Activated T-cell treated with anti-CD3 and anti-CD28 coated beads, Interleukin-2, amount 50 U/mL, for 48 hours (primary cell): ENCODE data around the gene EIF6.

Source experiments
- DNase-seq, 2 experiments: peaks; one replicate each; pipeline ENCODE4 v3.0.0-alpha.2; 2020

Gene EIF6

DNA sequence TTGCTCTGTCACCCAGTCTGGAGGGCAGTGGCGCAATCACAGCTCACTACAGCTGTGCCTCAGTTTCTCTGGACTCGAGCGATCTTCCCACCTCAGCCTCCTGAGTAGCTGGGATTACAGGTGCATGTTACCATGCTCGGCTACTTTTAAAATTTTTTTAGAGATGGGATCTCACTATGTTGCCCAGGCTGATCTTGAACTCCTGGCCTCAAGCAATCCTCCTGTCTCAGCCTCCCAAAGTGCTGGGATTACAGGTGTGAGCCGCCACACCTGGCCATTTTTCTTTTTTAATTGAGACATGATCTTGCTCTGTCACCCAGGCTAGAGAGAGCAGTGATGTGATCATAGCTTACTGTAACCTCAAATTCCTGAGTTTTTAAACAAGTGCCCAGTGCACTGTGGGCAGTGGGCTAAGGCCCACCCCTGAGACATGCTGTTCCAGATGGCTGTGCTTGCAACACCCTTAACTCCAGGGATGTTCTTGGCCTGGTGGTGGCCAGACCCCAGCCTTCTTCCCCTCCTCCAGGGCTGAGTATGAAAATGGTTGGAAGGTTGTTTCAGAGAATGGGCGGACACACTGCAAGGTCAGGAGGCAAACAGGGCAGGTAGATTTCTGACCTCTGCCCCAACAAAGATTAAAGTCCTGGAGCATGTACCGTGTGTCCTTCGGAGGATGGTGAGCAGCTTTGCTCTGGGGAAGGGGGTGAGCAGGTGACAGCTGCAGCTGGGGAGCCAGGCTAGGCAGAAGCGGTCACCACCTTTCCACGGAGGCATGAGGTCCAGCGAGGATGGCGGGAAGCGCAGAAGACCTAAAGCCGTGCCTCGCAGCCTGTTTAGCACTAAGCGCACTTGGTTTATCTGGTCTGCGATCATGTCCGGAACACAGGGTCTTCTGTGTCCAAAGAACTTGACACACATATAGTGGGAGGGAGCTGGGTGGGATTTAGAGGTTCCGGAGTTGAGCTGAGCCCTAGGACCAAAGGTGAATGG is 9.0 kb upstream of the EIF6 start:
- DNase-seq: no peak

DNA sequence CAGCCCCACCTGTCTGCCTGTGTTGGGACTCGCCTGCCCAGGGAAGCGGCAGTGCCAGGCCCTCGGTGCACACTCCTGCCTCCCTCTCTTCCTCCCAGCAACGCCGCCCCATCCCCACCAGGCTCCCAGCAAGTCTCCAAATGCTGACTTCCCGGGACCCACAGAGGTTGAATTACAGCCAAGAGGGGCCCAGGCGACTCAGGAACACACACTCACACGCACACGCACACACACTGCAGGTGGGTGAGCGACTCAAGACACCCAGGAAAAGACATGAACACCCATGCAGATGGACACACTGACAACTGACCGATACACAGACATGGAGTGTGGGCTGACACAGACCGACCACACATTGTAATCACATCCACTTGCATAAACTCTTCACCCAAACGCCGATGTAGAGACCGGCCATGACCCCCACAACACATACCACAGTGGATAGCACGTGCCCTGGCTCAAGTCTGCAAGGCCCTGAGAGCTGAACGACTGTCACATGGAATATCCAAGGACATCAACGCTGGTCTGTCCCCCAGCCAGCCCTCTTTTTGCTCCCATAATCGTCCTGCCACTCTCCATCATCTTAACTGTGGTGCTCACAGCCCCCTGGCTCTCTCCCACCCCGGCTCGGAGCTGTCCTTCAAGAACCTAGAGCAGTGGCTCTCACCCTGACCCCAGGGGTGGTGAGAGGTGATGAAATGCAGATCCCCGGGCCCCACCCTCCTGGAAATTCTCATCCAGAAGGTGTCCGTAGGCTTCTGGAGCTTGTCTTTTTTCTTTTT is 8.1 kb upstream of the EIF6 start:
- no peak for DNase-seq

DNA sequence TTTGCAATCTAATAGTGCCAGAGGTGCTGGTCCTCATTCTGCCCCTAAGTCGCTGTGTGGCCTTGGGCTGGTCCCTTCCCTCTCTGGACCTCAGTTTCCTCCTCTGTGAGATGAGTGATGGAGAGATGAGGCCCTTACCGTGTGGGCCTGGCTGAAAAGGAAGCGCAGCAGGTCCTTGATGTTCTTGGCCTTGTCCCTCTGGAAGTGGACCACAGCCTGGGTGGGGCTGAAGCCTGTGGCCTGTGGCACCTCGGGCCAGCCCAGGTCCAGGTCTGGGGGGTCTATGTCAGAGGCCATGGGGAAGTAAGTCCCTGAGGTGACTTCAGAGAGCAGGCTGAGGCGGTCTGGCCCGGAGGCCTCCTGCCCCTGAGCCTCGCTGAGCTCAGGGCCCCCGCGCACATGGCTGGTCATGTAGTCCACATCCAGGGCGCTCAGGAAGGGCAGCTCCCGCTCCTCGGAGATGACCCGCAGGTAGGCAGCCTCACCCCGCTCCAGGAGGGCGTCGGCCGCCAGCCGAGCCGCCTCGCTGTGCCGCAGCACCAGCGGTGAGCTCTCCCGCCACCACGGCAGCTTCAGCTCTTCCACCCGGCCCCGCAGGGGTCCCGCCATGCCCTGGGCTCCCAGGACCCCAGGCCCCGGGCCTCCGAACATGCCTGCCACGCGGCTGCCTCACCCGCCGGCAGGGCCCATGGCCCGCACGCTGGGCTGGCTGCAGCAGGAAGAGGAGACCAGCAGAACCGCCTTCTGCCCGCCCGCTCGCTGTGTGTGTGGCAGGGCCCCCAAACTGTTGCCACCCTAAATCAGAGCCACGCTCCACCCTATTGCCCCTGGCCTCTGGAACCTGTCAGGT is 7.3 kb upstream of the EIF6 start, which contains the start of gene FAM83C:
Gene FAM83C (minus strand): TSS at position 772 of the 850 bp plus-strand sequence. CDS start 121 bp downstream, at position 651.
- DNase-seq: no peak

DNA sequence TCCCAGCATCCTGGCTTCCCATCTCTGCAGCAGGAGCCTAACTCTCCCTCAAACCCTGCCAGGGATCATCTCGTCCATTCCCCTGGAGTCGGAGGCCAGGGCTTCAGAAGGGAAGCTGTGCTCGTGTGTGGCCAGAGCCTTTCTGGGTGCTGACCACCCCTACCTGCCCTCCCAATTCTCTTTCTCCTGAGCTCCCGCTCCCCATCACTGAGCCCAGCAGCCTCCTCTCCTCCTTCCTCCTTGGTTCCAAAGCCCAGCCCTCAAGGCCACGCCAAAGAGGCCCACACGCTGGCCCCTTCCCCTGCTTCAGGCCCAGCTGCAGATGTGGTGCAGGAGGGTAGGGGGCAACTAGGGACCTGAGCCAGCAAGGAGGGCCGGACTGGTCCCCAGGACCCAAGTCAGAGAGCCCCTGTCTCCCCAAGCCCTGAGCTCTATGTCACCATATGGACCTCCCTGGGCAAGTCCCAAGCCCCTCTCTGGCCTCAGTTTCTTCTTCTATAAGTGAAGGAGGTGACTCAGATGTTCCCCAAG is 6.4 kb upstream of the EIF6 start:
- DNase-seq: no peak

DNA sequence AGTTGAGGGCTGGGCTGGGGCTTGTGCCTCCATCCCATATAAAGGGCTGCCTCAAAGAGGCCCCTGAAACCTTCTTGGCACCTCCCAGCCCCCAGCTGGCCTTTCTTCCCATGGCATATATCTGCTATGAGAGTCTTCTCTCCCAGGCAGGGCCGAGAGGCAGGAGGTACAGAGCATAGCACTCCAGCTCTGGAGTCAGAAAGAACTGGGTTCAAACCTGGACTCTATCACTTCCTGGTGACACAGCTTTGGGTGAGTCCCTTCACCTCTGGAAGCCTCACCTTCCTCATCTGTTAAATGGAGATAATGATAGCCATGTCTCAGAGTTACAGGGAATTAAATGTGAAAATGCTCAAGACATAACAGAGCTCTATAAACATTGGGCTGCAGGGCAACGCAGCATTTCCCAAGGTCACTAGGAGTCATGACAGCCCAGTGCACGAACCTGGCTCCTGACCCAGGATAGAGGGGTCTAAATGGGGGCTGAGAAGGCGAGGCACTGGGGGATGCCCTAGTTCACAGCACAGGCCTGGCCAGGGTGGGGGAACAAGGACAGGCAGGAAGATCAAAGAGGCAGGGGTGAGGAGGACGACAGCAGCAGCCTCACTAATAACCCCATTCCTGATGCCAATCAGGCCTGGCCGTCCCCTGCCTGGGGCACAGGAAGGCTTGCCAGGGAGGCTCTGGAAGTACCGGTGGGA is 5.8 kb upstream of the EIF6 start:
- DNase-seq: no peak

DNA sequence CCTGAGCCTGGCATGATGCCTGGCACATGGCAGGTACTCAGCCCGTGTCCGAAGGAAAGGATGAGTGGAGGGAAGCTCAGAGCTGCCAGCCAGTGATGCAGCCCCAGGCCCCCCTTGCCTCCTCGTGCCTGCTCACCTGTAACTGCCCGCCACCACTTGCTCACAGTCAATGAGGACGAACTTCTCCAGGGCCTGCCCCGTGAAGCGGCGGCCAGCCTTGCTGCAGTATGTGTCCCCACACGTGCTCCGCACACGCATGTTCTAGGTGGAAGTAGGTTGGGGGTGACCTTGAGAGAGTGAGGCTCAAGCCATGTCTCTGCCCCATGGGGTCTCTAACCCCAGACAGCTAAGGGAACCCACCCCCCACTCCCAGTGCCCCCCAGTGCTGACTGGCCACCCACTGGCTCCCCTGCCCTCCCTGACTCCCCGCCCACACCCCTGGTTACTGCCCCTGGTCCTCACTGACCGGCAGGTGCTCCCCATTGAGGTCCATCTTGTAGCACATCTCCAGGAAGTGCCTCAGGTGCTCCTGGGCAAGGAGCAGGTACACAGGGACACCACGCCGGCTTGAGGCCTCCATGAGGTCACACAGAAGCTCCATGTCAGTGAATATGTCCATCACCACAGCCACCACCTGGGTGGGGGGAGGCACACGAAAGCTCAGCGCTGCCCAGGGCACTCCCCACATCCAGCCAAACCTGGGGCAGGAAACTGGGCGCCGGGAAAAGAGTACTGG is 3.9 kb upstream of the EIF6 start:
- DNase-seq: no peak

DNA sequence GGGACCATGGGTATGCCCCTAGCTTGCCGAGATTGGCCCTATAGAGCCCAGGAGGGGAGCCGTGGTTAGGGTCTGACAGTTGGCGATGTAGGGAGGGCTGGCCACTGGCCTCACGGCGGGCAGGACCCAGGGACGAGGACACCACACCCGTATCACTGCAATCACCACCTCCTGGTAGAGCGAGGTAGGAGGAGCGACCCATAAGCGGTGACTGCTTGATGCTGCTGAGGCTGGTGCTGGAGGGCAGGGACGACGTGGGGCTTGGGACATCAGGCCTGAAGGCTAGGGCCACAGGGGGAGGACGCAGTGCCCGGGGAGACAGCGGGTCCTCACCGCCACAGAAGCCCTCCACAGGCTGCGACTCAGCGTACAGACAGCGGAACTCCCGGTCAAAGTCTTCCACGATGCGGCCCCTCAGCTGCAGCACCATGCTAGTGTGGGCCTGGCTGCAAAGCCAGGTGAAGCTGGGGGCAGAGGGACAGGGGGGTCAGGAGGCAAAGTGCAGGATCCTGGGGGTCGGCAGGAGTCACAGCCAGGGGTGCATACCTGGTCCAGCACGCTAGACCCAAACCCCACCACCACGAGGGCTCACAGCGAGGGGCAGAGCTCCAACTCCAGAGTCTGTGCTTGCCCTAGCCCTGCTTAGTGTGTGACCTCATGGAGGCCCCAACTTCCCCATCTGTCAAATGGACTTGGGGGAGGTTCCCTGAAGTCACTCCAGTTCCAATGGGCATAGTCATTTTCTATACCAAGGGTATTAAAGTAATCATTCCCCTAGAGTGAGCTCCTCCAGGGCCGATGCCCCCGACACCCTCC is 3.1 kb upstream of the EIF6 start:
- no peak for DNase-seq

DNA sequence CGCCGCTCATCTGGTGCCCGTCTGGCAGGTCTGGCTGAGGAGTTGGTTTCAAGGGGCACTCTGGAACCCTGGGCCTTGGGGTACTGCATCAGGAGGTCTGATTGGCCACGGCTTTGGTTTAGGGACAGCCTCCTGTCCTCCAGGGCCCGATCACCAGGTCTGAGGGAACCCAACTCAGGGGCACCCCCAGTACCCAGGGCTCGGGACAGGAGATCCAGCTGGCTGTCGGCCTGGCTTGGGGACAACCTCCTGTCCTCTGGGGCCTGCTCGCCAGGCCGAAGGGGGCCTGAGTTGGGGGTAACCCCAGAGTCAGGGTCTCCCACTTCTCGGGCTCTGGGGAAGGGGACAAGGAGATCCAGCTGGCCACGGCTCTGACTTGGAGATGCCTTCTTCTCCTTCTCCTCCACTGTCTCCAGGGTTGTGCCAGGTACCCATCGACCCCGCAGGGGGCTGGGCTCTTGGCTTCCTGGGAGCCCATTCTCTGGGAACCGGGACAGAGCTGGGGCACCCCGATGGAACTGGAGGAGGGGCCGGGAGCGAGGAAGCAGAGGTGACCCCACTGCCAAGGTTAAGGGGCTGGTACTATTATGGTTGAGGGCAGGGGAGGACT is 2.4 kb upstream of the EIF6 start:
- DNase-seq: no peak

DNA sequence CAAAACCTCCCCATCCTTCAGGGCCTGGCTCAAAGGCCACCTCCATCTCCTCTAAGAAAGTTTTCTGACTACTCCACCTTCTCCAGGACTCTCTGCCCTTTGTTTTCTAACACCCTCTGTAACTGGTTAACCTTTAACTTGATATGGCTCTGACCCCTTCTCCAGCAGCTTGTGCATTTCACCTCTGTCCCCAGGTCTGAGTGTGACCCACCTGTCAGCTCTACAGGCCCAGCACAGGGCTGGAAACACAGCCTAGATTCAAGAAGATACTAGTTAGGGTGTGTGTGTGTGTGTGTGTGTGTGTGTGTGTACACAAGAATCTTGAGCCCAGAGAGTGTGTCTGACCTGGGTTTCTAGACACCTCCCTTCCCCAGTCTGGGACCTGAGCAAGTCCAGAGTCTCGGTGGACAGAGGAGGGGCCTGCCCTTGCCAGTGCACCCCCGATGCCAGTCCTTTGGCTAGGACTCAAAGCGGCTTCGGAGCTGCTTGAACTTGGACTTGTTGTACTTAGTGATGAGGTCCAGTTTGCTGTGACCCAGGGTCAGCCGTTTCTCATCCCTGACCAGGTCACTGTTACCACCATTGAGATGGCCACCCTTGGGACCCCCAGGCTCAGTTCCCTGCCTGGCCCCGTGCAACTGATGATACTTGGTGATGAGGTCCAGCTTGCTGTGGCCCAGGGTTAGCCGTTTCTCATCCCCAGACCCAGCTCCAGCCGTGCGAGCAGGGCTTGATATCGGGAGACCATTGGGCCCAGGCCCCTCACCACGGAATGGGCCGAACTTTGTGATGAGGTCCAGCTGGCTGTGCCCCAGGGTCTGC is 1.7 kb upstream of the EIF6 start:
- DNase-seq: no peak

DNA sequence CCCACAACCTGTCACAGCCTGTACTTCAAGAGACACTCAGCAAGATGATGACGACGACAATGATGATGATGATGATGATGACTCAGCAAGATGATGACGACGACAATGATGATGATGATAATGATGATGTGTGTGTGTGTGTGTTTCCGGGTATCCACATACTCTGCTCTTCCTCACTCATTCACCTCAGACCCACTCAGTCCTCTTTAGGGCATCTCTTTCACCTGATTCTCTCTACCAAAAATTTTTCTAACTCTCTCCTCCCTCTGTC is 1.2 kb upstream of the EIF6 start:
- DNase-seq: no peak

DNA sequence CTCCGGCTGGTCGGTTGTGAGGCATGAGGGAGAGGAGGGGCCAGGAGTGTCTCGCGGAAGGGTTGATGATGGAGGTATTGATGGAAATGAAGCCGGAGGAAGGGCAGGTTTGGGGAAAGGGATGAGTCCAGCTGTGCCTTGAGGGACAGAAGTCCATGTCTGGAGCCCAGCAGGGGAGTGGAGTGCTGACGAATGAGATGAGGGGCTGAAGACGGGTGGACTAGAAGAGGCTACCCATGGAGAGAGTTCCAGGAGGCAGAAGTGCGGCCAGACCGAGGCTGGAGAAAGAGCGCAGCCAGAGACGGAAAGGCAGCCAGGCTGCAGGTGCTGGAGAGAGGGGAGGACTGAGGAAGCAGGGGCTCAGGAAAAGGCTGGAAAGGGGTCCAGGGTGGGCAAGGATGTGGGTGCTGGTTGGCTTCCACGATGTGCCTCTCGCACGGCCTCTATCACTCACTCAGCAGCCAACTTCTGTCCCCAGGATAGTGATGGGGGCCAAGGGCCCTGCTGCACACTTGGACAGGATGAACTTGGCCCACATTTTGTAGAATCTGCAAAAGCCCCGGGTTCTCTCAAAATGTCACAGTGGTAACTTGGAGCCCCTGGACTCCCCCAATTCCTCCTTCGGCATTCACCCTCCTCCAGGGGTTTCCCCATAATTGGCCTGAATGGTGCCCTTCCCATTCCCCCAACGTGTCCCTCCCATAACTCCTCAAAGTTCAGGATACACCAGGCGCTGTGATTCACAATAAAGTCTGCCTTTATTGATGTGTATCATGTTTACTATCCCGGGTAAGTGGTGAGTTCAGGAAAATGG is 627 bp upstream of the EIF6 start:
- no peak for DNase-seq

DNA sequence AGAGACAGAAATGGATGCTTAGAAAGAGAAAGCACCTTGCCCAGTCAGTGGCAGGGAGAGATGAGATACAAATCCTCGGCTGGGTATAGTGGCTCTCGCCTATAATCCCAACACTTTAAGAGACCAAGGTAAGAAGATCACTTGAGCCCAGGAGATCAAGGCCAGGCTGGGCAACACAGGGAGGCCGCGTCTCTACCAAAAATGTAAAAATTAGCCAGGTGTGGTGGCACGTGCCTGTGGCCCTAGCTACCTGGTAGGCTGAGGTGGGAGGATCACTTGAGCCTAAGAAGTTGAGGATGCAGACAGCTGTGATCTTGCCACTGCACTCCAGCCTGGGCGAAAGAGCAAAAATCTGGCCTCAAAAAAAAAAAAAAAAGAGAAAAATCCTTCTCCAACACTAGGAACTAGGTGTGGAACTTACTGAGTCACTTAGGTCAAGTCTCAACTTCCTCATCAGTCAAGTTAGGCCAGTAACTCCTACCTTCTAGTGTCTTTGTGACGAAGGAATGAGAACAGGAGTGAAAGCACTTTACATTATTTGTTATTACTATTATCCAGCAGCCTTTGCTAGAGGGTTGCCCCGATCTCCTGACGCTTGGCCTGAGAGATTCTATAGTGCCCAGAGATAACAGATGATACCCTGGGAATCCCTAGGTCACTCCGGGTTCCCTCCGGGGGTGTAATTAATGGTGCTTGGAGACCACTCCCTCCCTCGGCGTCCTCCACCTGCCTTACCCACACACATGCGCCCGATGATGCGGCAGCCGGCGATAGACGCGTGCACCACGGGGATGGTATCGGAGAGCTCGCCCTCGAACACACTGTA is 918 bp downstream of the EIF6 start:
- no peak for DNase-seq

DNA sequence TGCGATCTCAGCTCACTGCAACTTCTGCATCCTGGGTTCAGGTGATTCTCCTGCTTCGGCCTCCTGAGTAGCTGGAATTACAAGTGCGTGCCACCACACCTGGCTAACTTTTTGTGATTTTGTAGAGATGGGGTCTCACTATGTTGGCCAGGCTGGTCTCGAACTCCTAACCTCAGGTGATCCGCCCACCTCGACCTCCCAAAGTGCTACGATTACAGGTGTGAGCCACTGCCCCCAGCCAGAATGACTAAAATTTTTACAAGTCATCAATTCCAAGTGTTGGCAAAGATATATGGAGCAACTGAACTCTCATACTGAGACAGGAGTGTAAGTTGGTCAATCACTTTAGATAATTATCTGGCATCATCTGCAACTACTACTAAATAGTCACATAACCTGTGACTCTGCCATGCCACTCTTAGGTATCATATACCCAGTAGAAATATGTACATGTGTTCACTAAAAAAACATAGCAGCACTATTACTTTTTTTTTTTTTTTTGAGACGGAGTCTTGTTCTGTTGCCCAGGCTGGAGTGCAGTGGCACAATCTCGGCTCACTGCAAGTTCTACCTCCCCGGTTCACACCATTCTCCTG is 3.0 kb downstream of the EIF6 start:
- DNase-seq: no peak

DNA sequence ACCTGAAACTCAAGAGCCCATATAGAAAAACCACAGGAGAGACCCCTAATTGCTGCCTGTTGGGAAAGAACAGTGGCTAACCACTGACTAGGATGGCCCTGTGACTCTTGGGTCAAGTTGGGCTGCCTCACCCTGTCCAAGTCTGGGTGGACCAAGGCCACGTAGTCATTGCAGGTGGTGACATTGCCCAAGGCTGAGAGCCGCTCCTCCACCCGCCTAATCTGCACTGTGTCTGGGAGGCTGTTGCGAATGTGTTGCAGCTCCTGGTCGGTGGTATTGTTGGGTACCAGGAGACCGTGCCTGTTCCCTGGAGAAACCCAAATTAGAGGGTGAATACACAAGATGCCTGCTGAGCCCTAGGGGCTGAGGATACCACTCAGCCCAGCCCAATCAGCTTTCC is 4.0 kb downstream of the EIF6 start:
- no peak for DNase-seq

DNA sequence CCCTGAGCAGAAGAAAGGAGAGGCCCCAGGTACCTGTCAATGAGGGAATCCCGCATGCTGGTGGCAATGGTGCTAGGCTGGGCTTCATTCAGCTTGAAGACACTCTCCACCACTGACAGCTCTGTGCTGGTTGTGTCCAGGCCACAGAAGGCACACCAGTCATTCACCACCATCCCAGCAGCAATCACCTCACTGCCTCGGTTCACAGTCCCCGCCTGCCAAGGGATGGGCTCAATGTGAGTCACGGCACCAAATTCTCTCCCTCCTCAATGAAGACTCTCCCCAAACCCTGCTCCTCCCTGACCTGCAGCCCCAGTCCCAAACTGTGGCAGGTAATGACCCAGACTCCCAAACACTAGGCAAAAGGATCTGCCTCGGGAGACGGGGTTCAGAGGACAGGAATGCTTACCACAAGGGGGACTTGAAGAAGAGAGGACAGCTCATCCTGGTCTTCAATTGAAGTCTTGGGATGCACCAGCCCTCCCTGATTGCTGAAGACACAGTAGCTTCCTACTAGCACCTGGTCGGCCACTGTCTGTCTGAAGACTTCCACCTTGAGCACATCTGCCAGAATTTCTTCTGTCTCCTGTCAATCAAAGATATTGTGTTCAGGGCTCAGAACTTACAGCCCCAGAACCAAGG is 4.9 kb downstream of the EIF6 start:
- no peak for DNase-seq

DNA sequence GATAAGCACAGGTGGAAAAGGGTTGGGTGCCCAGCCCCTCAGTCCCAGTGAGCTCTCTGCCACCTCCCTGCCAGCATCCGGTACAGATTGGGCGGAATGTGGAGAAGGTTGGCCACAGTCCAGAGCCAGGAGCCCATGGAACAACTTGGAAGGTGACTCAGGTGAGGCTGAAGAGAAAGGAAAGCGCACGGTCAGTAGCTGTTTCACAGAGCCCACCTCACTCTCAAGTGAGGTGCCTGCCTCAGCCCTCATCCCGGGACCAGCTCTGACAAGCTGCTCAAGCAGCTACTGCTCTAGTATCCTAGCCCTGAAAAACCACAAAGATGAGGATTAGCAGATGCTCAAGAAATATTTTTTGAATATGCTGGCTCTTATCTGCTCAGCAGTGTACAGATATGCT is 5.5 kb downstream of the EIF6 start:
- no peak for DNase-seq
